Measurements from ENCODE around the gene LMX1B. TPM values are rescaled to one million over a fixed set of nuclear protein-coding genes. Genes with fewer than 3 reads are reported as not detected.

The LMX1B gene
- total RNA-seq, 1 donor from 2014 or later, result 0.26 TPM

DNA sequence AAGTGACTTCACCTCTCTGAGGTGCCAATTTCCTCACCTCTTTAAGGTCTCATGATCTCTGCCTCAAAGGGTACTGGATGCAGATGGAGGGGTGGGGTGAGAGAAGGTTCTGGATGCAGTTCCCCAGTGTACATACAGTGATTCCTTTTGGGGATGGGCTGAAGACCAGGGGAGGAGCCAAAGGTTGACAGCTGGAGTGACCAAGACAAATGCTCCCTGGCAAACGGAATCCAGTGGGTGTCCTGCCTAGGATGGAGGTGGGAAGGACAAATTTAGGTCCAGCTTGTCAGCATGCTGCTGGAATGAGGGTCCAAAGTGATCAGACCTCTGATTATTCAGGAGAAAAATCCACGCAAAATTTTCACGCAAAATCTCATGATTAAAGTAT lies 7.3 kb upstream of the LMX1B start:
- no peak overlapping the region for H3K27ac Mint-ChIP-seq (ENCODE audit: unreplicated experiment)
- no peaks in the 10 kb centered on the region for H3K36me3 Mint-ChIP-seq (ENCODE audit: low read depth, unreplicated experiment)
- no peak overlapping the region for H3K4me3 Mint-ChIP-seq (ENCODE audit: unreplicated experiment)
- no peaks in the 10 kb centered on the region for H3K9me3 Mint-ChIP-seq (ENCODE audit: unreplicated experiment)
- H3K4me1 Mint-ChIP-seq (ENCODE audit: unreplicated experiment), result peaks cover 7% of the 10 kb centered on the region
- peaks cover 24% of the 10 kb centered on the region for H3K27me3 Mint-ChIP-seq (ENCODE audit: unreplicated experiment)
- TF ChIP-seq, protein P1, sequence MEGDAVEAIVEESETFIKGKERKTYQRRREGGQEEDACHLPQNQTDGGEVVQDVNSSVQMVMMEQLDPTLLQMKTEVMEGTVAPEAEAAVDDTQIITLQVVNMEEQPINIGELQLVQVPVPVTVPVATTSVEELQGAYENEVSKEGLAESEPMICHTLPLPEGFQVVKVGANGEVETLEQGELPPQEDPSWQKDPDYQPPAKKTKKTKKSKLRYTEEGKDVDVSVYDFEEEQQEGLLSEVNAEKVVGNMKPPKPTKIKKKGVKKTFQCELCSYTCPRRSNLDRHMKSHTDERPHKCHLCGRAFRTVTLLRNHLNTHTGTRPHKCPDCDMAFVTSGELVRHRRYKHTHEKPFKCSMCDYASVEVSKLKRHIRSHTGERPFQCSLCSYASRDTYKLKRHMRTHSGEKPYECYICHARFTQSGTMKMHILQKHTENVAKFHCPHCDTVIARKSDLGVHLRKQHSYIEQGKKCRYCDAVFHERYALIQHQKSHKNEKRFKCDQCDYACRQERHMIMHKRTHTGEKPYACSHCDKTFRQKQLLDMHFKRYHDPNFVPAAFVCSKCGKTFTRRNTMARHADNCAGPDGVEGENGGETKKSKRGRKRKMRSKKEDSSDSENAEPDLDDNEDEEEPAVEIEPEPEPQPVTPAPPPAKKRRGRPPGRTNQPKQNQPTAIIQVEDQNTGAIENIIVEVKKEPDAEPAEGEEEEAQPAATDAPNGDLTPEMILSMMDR (IDR thresholded peaks at IDR 0.05; ENCODE audit: unreplicated experiment), result no peak
- no peak for DNase-seq (ENCODE audit: low spot score)

- H3K36me3 Mint-ChIP-seq (ENCODE audit: low read depth, unreplicated experiment), result peaks cover 4% of the 10 kb centered on the region
- peaks cover 27% of the 10 kb centered on the region for H3K27me3 Mint-ChIP-seq (ENCODE audit: unreplicated experiment)
- H3K9me3 Mint-ChIP-seq (ENCODE audit: unreplicated experiment), result no peaks in the 10 kb centered on the region
- peaks cover 11% of the 10 kb centered on the region for H3K4me1 Mint-ChIP-seq (ENCODE audit: unreplicated experiment)
- TF ChIP-seq, protein P1 (IDR thresholded peaks at IDR 0.05; ENCODE audit: unreplicated experiment), result no peak
- no peak for DNase-seq (ENCODE audit: low spot score)
- H3K4me3 Mint-ChIP-seq (ENCODE audit: unreplicated experiment), result no peak overlapping the region
- H3K27ac Mint-ChIP-seq (ENCODE audit: unreplicated experiment), result no peak overlapping the region
These were observed 6.6 kb upstream of the LMX1B start for GRCh38 chr9:126607086-126607485.

DNA sequence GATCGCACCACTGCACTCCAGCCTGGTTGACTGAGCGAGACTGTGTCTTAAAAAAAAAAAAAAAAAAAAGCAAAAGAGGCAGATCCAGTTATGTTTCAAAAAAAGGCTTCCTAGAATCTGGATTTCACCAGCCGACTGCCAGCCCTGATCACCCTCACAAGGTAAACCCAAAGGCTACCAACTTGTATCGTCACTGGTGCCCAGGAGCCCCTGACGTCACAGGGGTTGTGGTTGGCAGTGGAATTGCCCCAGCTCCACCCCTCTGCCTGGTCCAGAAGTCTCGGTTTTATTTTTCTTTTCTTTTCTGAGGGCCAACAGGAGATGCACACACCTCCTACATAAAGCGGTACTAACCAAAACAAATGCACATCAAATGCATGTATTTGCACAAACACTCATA lies 6.0 kb upstream of the LMX1B start:
- H3K27me3 Mint-ChIP-seq (ENCODE audit: unreplicated experiment), result peaks cover 29% of the 10 kb centered on the region
- H3K27ac Mint-ChIP-seq (ENCODE audit: unreplicated experiment), result no peak overlapping the region
- no peak for DNase-seq (ENCODE audit: low spot score)
- peaks cover 12% of the 10 kb centered on the region for H3K4me1 Mint-ChIP-seq (ENCODE audit: unreplicated experiment)
- TF ChIP-seq, protein P1 (IDR thresholded peaks at IDR 0.05; ENCODE audit: unreplicated experiment), result no peak
- no peaks in the 10 kb centered on the region for H3K9me3 Mint-ChIP-seq (ENCODE audit: unreplicated experiment)
- no peak overlapping the region for H3K4me3 Mint-ChIP-seq (ENCODE audit: unreplicated experiment)
- peaks cover 4% of the 10 kb centered on the region for H3K36me3 Mint-ChIP-seq (ENCODE audit: low read depth, unreplicated experiment)

GRCh38 chr9:126608551-126608950 lies 5.2 kb upstream of the LMX1B start:
- TF ChIP-seq, protein P1 (IDR thresholded peaks at IDR 0.05; ENCODE audit: unreplicated experiment), result no peak
- H3K27me3 Mint-ChIP-seq (ENCODE audit: unreplicated experiment), result peaks cover 31% of the 10 kb centered on the region
- DNase-seq (ENCODE audit: low spot score), result no peak
- peaks cover 4% of the 10 kb centered on the region for H3K36me3 Mint-ChIP-seq (ENCODE audit: low read depth, unreplicated experiment)
- H3K4me1 Mint-ChIP-seq (ENCODE audit: unreplicated experiment), result peaks cover 12% of the 10 kb centered on the region
- no peaks in the 10 kb centered on the region for H3K9me3 Mint-ChIP-seq (ENCODE audit: unreplicated experiment)
- no peak overlapping the region for H3K4me3 Mint-ChIP-seq (ENCODE audit: unreplicated experiment)
- H3K27ac Mint-ChIP-seq (ENCODE audit: unreplicated experiment), result no peak overlapping the region

DNA sequence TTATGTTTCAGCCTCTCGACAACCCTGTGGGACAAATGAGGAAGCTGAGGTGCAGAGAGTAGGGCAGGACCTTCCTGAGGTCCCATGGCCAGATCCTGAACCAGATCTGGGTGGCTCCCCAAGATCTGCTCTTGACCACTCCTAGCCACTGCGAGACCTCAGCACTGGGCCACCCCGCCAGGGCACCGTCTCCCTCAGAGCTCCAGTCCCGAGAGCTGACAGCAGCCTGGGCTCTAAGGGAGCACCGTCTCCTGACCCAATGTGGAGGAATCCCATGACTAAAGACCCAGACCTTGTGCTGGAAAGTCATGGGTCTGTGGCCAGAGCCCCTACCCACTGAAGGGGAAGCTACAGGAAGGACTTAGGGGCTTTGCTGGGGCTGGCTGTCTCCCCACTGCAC lies 4.5 kb upstream of the LMX1B start:
- DNase-seq (ENCODE audit: low spot score), result no peak
- Mint-ChIP-seq H3K36me3 (ENCODE audit: low read depth, unreplicated experiment) (peaks cover 4% of the 10 kb centered on the region), H3K4me1 (ENCODE audit: unreplicated experiment) (peaks cover 12% of the 10 kb centered on the region), H3K27ac (ENCODE audit: unreplicated experiment) (no peak overlapping the region), H3K9me3 (ENCODE audit: unreplicated experiment) (no peaks in the 10 kb centered on the region), H3K27me3 (ENCODE audit: unreplicated experiment) (peaks cover 31% of the 10 kb centered on the region), H3K4me3 (ENCODE audit: unreplicated experiment) (no peak overlapping the region)
- TF ChIP-seq, protein P1 (IDR thresholded peaks at IDR 0.05; ENCODE audit: unreplicated experiment), result no peak

All from endothelial cell (in vitro differentiated cells).